Omental fat pad (tissue), 4 donors: ENCODE measurements around the gene PACSIN1. TPM values are rescaled to one million over a fixed set of nuclear protein-coding genes. Genes with fewer than 3 reads are reported as not detected.

Experiments used
- ATAC-seq: fragments of 150-250 bp; one replicate; pipeline ENCODE4 v1.9.1; 2016; ENCODE audit warnings: mild to moderate bottlenecking, moderate library complexity; ENCODE audit not compliant: low FRiP score
- DNase-seq: peaks from one replicate; pipeline ENCODE4 v3.0.0-alpha.2; 2019; ENCODE audit warnings: low spot score
- total RNA-seq, 4 donors: library from RNA; depleted of rRNA; stranded (reverse); fragments of >200 nt; gene quantifications; one replicate each; pipeline ENCODE4 v1.1.0, GENCODE V29; 2016
- TF ChIP-seq, protein P1 (sequence below), 3 donors: fragments of 450-650 bp; IDR thresholded peaks; one replicate each; pipeline ENCODE4 v1.5.1; 2016 to 2017; ENCODE audit warnings: antibody characterized with exemption in 3 of 3, mild to moderate bottlenecking in 3 of 3, moderate library complexity in 2 of 3

PACSIN1 gene
- total RNA-seq, 4 donors from 2014 or later, result not detected

DNA sequence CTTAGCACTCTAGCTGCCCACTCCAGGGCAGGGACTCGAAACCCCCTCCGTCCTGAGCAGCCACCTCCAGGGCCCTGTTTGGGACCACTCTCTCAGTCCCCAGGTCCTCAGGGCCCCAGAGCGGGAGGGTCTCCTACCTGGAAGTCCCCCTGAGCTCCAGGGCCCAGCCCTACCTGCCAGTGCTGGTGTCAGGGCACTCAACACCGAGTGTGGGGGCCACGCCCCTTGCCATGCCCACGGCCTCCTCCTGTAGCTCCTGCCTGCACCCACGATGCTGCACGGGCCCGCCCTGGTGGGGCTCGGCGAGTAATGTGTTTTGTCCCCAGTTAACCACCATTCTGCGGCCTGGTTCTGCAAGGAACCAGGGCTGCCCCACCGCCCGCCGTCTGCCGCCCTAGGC lies 68.8 kb downstream of the PACSIN1 start:
- ATAC-seq, result no peak
- TF ChIP-seq, protein P1, sequence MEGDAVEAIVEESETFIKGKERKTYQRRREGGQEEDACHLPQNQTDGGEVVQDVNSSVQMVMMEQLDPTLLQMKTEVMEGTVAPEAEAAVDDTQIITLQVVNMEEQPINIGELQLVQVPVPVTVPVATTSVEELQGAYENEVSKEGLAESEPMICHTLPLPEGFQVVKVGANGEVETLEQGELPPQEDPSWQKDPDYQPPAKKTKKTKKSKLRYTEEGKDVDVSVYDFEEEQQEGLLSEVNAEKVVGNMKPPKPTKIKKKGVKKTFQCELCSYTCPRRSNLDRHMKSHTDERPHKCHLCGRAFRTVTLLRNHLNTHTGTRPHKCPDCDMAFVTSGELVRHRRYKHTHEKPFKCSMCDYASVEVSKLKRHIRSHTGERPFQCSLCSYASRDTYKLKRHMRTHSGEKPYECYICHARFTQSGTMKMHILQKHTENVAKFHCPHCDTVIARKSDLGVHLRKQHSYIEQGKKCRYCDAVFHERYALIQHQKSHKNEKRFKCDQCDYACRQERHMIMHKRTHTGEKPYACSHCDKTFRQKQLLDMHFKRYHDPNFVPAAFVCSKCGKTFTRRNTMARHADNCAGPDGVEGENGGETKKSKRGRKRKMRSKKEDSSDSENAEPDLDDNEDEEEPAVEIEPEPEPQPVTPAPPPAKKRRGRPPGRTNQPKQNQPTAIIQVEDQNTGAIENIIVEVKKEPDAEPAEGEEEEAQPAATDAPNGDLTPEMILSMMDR (IDR thresholded peaks at IDR 0.05), result no peak
- no peak for DNase-seq

DNA sequence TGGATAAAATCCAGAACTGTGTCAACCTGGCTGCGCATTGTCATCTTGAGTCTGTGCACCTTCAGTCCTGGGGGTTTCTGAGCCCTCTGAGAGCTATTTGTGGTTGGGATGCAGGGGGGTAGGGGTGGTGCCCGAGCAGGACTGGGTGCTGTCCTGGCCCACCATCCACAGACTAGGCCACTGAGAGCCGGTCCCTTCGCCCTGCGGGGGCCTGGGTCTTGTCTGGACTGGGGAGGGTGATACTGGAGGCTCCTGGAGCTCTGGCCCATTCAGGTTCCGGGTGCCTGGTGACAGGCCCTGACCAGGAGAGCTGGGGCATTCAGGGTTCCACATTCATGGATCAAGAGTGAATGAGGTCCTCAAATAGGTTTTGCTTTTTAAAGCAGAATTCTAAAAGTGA lies 69.3 kb downstream of the PACSIN1 start:
- TF ChIP-seq, protein P1 (IDR thresholded peaks at IDR 0.05), result no peak
- no peak for DNase-seq
- ATAC-seq, result no peak

DNA sequence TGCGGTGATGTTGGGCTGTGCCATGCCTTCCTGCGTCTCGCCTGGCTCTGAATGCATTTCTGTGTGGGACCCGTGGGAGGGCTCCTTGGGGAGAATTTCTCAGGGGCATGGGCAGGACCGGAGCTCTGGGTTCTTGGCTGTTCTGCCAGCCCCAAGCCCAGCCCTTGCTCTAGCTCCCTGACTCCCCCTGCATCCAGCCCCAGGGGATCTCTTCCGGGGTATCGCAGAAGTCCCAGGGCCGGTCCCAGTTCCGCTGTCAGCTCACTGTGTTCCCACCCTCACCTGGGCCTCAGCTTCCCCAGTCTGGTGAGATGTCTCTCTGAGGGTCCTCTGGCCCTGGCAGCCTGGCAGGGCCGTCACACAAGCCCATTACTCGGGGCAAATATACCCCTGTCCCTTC lies 69.8 kb downstream of the PACSIN1 start:
- TF ChIP-seq, protein P1 (IDR thresholded peaks at IDR 0.05), result no peak
- DNase-seq (no peak), ATAC-seq (no peak)

DNA sequence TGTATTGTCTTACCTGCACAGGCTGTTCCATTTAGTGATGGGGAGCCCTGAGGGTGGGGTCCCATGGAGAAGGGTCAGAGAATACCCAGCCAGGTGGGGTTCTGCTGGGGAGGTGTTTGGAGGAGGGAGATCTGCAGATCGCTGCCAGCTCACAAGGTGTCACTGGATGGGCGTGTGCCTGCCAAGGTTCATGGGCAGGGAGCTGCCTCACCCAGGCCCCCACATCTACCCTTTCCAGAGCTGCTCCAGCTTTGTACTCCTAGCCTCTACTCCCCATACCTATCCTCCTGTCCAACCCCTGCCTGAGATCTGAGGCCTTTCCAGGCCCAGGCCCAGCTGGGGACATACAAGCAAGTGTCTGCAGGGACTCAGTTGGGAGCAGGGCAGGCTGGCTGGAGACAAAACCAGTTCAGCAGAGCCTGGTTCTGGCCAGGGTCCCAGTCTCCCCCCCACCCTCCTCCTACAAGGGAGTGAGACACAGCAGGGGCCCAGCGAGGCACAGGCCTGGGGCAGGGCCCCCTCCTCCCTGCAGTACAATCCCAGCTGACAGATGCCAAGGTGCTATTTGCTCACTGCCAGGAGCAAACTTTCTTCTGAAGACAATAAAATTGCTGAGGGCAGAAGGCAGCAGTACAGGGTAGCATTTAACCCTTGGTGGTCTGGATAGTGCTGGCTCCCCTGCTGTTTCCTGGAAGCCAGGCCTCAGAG lies 70.5 kb downstream of the PACSIN1 start:
- TF ChIP-seq, protein P1 (IDR thresholded peaks at IDR 0.05), result no peak
- DNase-seq (no peak), ATAC-seq (no peak)

DNA sequence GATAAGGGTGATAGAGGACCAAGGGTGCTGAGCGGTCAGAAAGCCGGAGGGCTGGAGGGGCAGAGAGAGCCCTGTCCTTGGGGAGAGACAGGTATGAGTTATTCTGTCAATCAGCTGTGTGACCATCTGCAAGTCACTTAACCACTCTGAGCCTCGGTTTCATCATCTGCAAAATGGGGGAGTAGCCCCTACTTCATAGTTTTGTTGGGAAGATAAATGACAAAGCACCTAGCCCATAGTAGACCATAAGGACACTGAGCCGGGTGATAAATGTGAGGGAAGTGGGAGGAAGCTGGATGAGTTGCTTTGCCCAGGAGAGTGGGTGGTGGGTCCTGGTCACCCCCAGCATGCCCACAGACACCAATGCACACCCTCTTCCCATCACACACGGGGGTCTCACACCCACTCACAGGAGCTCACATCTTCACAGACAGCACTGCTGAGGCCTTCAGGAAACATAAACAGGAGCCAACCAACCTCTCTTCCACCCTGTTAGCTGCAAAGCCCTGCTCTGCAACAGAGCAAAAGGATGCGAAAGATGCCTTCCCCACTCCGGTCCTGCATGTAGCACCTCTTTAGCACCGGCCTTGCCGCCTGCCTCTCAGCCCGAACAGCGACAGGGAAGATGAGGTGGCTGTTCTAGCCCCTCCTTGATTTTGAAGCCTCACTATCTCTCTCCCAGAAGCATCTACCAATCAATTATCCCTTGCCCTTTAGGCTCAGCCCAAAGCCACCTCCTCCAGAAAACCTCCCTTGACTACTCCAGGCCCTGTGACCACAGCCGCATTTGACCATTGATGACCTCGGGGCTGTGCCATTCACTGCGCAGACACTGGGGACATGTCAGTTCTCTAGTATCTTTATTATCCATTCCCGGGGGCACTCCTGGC lies 71.3 kb downstream of the PACSIN1 start:
- DNase-seq, result no peak
- TF ChIP-seq, protein P1 (IDR thresholded peaks at IDR 0.05), result no peak
- no peak for ATAC-seq

DNA sequence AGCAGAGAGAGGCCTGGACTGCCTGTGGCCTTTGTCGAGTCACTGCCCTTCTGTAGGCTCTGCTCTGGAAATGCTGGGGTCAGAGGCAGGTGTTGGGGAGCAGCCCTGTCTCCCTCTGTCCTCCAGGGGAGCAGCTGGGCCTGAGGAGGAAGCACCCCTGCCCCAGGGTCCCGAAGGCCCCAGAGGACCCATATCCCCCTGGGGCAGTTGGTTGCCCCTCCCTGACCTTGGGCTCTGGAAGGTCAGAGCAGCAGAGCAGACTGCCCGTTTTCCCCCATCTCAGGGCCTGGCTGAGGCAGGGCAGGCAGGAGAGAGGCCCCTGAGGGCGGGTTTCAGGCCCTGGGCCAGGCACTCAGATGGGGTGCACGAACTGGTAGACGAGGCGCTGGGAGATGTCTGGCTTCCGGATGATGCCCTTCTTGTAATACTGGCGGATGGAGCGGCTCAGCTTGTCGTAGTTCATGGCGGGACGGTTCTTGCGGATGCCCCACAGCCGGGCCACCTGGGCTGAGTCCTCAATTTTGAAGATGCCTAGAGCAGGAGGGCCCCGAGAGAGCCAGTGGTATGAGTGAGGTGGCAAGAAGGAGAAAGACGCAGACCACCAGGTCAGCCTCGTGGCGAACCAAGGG lies 72.2 kb downstream of the PACSIN1 start:
- no peak for DNase-seq
- ATAC-seq, result no peak
- TF ChIP-seq, protein P1 (IDR thresholded peaks at IDR 0.05), result no peak
